GM19467 (cell line): ENCODE measurements around the gene SCNN1G.
A peak's percentile ranks its signal among the peaks of the same experiment; 100 is the strongest.

ENCODE experiments used
- ATAC-seq: cut with Tn5 transposase; IDR thresholded peaks from one replicate; pipeline ENCODE4 v1.9.1; 2021; ENCODE audit warnings: mild to moderate bottlenecking, moderate library complexity; ENCODE audit not compliant: unreplicated experiment

SCNN1G gene

GRCh38 chr16:23149993-23150364 is 32.6 kb upstream of the SCNN1G start:
- no peak for ATAC-seq

GRCh38 chr16:23152386-23153178 is 30.0 kb upstream of the SCNN1G start:
- ATAC-seq = no peak

GRCh38 chr16:23155445-23156049 is 27.0 kb upstream of the SCNN1G start:
- no peak for ATAC-seq

- ATAC-seq = no peak
Observed at GRCh38 chr16:23156110-23156509, 26.4 kb upstream of the SCNN1G start.

- no peak for ATAC-seq
Observed at GRCh38 chr16:23156946-23157460, 25.5 kb upstream of the SCNN1G start.

GRCh38 chr16:23158114-23158513 is 24.4 kb upstream of the SCNN1G start:
- ATAC-seq = no peak

- ATAC-seq = no peak
Observed at GRCh38 chr16:23160082-23160481, 22.5 kb upstream of the SCNN1G start.

GRCh38 chr16:23160574-23160973 is 22.0 kb upstream of the SCNN1G start:
- ATAC-seq = no peak

- no peak for ATAC-seq
Observed at GRCh38 chr16:23163921-23164320, 18.6 kb upstream of the SCNN1G start.

GRCh38 chr16:23164736-23165135 is 17.8 kb upstream of the SCNN1G start:
- no peak for ATAC-seq

- no peak for ATAC-seq
Observed at GRCh38 chr16:23172583-23172982, 10.0 kb upstream of the SCNN1G start.

- no peak for ATAC-seq
Observed at GRCh38 chr16:23172994-23173393, 9.6 kb upstream of the SCNN1G start.

GRCh38 chr16:23174622-23175021 is 7.9 kb upstream of the SCNN1G start:
- ATAC-seq = no peak

- ATAC-seq = no peak
Observed at GRCh38 chr16:23175651-23176050, 6.9 kb upstream of the SCNN1G start.

- ATAC-seq = no peak
Observed at GRCh38 chr16:23181506-23181905, 1.0 kb upstream of the SCNN1G start.

GRCh38 chr16:23182206-23182678 is 303 bp upstream of the SCNN1G start:
- ATAC-seq = peak; percentile 80

GRCh38 chr16:23183543-23183862 is 958 bp downstream of the SCNN1G start:
- no peak for ATAC-seq

- no peak for ATAC-seq
Observed at GRCh38 chr16:23185656-23186055, 3.1 kb downstream of the SCNN1G start.

GRCh38 chr16:23186171-23186570 is 3.6 kb downstream of the SCNN1G start:
- no peak for ATAC-seq

- no peak for ATAC-seq
Observed at GRCh38 chr16:23187341-23187740, 4.8 kb downstream of the SCNN1G start.

- no peak for ATAC-seq
Observed at GRCh38 chr16:23188911-23189310, 6.4 kb downstream of the SCNN1G start.

- ATAC-seq = no peak
Observed at GRCh38 chr16:23194497-23195221, 12.1 kb downstream of the SCNN1G start.
